IPS DF 4.7 (cell line): ENCODE results near the gene TBX15.

ENCODE experiments used
- DNase-seq: peaks from one replicate; pipeline ENCODE4 v3.0.0-alpha.2; 2013; ENCODE audit warnings: low spot score; ENCODE audit errors: extremely low read depth

Gene TBX15

DNA sequence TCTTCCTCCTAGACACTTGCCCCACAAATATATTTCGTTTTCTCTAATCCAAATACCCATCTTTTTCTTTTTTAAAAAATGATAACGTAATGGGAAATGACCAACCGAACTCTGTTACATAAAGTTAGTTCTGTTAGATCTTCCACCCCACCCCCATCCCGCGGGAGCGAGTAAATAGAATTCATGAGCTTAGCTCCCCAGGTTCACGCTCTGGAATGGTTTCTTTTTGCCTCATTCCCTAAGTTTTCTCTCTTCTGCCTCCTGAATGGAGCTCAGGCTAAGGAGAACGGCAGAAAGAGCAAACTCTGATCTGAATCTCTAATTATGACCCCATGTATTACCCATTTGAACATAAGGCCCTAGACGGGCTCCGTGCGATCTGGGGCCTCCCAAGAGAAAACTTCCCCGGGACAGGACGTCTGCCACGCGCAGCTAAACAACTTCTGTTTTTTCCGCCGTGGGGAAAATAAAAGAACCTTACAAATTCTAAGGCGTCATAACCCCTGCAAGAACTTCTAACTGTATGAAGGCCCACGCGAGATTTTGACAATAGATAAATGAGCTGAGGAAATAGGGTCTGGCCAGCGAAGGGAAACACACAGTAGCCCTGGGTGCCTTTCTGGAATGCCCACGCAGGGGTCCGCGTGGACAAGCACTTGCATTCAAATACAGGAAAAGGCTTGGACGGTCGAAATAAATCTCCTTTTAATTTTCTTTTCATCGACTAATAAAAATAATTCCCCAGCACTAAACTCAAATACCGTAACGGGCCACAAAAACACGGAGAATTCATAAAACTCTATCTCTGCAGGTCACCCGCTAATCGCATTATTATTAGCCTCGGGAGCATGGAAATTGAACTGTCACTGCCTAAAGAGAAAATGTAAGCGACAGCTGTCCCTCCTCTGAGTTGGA is 2.2 kb downstream of the TBX15 start:
- DNase-seq: no peak

DNA sequence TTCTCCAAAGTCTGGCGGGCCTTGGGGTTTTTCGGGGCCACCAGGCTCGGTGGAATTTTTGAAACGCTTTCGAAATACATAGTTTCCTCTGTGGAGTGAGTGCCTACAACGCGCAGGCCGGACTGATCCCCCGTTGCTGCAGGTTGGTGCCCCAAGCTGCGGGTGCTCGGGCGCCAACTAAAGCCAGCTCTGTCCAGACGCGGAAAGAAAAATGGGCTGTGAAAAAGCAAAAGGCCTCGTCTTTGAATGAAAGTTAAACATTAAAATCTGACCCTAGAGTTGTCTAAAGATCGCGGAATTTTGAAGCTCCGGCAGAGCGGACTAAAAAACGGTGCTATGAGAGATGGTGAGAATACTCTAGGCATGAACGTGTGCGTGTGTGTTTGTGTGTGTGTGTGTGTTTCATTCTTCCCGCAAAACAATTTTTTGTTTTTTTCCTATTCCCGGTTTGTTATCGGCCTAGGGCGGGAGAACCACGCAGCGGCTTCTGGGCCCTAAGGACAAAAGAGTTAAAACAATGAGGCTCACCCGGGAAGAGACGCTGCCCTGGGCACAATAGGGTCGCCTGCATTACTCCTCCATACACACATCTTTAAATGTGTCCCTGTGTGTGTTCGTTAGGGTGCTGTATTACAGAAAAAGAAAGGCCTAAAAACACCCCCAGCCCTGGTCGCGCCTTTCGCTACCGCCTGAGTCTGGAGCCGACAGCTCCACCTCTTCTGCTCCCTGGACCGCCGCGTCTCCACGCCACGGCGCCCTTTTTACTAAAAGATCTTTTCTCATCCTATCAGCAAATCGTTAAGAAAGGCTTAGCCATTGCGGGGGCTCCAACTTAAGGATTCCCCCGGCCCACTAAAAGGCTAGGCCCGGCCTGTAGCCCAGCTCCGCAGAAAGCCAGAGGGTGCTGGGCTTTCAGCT is 3.2 kb downstream of the TBX15 start:
- no peak for DNase-seq

DNA sequence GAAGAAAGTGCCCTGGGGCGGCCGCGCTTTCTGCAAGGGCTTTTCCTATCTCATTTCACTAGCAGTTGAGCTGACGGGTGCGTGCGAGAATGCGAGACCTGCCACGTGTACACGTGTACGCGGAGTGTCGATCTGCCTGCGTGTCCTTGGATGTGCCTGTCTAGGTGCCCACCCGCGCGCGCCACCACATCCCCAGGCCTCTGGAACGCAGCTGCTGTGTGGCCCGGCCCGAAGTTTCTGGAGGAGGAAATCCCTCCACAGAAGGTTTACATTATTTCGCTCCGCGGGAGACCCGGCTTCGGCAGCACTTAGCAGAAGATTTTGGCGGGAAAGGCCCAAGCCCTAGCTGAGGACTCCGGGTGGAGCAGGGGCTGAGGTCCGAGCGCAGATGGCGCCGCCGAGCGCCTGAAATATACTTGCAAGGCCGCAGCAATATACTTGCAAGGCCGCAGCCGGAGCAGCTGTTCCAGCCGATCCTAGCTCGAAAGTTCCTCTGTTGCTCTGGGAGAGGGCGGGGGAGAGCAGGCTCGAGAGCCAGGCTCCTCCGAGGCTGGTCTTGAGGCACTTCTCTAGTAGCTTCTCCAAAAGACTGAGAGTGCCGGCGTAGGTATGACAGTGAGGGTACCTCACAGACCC is 3.9 kb downstream of the TBX15 start:
- DNase-seq: no peak

DNA sequence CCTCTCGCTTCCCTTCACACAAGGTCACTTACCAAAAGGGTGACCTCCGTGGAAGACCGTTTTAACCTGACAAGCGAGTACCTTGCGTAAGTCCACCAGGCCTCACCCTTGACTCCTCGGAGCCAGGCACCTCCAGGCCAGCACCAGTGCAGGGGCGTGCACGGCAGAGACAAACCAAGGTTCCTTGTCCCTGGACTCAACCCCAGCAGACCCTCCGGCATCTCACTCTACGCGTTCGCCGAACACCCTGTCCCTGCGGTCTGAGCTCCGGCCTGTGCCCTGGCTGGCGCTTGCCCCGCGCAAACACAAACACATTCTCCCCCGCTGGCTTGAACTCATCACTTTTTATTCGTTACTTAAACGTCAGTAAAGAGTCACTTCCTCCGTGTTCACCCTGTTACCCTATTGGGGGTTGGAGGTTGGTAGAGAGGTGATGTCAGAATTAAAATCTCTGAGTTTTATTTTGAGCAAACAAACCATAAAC is 4.5 kb downstream of the TBX15 start:
- no peak for DNase-seq

DNA sequence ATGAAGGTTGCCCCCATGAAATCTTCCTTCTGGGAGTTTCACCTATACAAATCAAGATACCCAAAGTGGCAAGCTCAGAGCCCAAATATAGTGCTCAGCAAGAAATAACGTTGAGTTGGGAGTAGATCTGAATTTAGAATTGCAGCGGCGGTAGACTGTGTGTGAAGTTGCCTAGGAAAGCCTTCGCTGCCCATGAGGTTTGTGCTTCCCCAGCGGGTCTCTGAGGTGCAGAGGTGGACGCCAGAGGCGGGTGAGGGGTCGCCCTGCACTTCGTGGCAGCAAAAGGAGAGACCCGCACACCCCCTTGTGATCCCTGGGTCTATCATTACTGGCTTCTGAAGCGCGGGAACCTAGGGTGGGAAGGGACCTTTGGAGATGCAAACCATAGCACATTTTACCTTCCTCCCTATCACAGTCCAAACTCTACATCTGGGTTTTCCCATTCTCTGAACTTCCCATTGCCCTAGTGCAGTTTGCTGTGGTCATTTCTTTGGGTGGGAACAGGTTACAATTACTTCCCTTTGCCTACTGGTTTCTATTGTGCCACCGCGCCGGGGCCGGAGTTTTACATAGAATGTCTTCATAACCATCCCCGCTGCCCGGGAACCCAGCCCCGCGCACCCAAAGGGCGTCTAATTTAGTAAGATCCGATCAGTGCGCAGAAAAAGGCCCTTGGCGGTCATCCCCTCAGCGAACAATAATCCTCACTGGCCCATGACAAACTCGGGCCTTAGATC is 5.2 kb downstream of the TBX15 start:
- DNase-seq: no peak

DNA sequence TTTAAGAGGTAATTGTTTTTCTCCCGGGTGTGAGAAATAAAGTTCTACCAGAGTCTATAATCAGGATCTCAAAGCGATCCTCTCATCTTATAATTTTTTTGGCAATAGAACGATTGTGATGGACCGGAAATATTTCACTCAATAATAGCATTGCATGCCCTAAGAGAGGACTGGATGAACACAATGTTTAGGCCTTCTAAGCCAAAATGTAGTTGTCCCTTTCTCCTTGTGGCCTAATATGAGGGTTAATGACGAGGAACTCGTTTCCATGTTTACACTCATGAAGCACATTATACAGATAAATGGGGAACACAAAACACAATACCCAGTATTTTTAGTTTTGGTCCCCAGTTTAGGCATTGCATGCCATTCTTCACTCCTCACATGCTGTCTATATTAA is 5.9 kb downstream of the TBX15 start:
- DNase-seq: no peak

DNA sequence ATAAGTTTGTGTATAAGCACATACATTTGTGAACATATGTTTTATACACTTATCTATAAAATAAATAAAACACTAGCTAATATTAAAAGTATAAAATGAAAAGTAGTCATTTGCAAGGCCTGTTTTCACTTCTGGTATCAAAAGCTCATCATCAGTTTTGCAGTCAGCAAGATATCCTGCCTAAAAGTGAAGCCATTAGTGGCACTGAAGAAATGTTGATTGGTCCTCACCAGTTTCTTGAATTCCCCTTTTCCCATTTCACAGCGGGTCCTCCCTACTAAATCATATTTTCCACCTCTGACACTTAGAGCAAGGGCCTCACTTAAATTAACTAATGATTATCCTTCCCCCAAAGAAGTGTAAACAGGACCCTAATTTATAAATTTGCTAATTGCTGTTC is 6.7 kb downstream of the TBX15 start:
- DNase-seq: no peak

DNA sequence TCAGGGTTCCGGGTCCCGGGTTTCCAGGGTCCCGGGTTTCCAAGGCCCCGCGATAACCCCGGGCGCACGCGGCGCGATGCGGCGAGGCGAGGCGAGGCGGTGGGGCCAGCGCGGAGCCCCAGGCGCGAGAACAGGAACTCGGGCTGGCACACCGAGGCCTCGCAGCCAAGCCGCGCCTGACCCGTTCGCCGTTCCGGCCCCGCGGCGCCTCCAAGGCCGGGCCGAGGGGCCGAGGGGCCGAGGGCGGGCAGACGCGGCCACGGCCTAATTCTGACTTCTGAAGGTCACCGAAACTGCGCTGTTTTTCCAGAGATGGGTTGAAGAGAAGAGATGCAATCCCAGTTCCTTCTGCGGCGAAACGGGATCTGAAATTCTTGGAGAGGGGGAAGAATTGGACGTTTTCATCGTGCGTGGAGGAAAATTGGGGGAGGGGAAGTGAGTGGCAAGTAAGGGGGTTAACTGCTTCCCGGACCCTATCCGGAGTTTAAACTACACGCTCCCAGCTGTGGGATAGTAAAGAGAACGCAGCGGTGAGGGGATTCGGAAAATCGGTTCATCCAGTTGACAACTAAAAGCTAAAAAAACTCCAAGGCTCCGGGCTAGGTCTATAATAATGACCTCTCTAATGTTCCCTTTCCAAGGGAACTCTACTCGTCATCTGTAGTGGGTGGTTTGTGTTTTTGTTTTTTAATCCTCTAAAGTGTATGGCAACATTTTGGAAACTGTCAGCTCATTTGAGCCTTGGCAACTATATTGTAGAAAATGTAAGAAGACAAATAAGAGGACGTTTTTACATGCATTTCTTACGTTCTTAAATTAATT is 8.2 kb downstream of the TBX15 start:
- no peak for DNase-seq

DNA sequence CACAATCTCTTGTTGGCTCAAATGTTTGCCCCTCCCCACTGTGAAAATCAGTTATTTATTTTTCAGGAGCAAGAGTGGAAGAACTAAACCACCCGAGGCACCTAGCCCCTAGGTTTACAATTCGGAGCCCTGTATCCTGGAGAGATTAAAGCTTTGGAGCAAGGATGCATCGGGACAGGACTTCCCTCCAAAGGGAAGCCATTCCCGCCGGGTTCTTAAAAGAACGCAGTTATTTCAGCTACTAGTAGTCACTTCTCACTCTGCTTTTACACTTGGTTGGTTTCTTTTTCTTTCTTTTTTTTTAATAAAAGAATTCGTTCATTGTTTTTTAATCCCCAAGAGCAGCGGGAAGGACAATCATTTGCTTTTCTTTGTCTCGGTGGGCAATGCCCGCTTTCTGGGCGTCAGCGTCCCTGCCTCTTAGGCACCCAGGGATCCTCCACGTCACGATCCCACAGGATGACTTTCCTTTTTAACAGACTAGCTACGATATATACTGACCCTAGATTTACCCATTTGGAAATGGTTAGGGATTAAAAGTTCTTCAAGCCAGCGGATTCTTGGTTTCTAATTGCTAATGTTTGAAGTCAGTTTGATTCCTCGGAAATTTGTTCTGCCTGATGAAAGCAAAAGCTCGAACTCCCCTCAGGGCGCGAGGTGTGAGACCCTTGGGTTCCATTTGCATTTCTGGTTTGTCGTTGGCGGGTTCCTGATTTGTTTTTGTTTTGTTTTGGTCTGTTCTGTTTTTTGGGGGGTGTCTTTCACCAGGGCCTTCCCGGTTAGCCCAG is 9.0 kb downstream of the TBX15 start:
- DNase-seq: no peak

DNA sequence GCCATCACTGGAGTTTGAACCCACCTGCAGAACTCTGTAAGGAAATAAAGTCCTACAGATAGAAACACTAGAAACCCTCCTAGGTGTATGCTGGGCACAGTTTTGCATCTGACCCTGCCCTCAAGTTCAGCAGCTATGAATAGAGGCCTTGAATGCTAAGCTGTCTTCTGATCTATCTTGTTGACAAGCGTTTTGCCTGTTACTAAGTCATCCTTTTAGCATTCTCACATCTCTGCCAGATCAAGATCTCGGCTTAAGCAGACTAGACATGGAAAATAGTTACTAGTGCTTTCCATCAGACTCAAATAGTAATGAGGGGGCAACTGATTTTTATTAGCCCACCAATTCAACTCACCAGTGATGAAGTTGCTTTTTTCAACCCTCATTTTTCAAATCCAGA is 10.5 kb downstream of the TBX15 start:
- no peak for DNase-seq

DNA sequence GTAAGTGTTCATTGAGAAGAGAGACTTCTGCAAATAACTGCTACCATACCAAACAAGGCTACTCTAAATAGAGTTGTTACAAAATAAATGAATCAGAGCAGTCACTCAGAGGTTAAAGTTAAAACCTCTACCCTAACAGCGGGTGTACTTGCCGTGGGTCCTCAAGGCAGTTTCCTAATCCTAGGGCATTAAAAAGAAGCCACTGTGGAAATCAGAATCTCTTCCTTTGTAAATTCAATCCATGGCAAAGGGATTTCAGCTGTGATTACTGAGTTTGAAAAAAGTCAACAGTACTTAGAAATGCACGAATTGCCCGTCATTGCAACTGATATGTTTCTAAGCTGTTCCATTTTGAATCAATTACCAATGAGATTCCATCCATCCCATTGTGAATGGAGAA is 13.5 kb downstream of the TBX15 start:
- no peak for DNase-seq

DNA sequence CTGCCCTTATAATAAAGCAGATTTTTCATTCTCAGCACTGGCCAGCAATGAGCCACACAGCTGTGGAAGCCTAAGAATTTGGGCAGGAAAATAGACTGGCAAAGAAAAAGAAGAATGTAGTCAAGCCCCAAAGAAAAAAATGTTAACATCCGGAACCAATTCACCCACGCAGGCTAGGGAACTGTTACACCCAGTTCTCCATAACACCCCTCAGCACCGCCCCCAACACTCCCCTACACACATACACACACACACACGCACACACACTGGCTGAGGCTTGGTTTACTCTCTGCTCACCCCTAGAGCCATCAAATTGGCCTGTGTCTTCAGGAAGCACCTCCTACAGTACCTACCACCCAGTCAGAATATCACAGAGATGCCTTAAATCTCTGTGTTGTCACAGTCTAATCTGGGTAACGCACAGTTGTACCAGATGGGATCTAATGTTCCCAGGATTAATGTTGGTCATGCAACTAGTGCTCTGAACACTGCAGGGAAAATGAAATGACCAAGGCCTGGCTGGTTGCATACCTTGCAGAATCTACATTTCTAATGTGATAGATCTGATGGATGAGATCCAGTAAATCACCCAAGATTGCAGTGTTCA is 14.5 kb downstream of the TBX15 start:
- no peak for DNase-seq

DNA sequence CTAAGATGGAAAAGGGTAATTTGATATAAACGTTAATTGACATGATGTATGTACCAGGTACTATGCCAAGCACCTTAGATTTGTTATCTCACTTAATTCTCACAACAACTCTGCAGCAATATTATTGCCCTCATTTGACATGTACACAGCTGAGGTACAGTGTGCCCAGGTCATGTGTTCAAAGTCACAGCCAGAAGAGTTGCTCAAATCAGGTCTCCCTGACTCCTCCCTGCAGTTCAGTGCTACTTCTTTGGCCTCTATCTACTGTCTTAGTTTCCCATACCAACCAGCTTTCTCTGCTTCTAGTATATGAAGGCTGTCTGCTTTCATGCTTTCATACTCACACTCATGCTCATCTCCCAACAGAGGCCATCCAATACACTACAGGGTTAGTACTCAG is 15.1 kb downstream of the TBX15 start:
- DNase-seq: no peak

DNA sequence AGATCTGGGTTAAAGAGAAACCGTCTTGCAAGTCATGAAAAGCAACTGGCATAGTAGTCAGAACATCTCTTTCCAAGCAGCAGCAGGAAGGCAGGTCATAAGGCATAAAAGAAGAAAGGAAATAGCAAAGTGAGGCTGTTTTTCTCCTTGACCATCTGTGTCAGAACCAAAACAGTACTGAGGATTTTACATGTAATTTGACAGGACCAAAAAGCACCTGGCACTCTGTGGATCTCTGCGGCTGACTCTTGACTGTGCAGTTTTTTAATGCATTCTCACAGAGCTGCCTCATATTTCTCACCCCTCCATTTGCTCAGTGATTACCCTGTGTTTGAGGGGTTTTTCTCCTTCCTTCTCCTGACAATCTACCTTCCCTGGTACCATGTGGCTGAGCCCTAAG is 17.7 kb downstream of the TBX15 start:
- DNase-seq: no peak

DNA sequence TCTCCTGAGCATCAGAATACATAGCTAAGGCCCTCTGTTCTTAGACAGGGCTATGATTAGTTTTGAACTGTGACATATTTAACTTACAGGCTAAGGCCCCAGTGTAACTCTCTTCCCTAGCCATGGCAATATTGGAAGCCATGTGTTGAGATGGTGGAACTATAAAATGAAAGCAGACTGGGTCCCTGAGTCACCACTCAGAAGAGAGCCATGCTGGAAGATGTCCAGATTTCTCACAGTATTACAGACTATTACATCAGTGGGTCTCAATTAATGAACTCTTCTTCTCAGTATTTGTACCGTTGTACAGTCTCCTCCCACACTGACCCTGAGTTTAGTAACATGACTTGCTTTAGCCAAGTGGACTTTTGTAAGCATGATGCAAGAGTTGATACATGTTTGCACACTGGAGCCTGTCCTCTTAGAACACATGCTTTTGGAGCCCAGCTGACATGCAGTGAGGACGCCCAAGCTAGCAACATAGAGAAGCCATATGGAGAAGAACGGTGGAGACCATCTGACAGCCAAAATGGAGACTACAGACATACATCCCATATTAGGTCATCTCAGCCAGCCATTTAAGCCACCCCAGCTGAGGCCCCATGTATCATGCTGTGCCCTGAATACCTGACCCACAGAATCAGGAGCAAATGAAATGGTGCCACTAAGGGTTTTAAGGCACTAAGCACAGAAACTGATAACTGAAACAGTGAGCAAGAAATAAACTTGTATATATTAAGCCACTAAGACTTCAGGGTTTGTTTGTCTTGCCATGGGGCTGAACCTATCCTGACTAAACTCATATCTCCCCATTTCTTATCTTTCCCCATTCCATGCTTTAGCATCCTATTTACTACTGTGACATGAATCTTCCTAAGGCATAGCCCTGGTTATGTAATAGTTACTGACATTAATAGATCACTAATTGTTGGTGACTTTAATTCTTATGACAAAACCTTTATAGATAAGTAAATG is 24.4 kb downstream of the TBX15 start:
- DNase-seq: no peak

DNA sequence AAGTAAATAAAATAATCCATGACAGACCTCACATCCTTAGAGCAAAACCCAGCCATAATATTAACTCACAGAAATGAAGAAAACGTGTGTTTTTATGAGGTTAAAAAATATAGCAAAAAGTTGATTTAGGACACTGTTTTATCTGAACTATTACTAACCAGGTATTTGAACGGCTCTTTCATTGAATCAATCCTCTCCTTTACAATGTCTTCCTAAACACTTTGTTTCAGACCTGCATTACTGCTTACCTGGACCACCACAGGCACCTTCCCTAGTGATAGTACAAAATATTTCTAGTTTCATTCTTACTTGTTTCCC is 25.0 kb downstream of the TBX15 start:
- no peak for DNase-seq

DNA sequence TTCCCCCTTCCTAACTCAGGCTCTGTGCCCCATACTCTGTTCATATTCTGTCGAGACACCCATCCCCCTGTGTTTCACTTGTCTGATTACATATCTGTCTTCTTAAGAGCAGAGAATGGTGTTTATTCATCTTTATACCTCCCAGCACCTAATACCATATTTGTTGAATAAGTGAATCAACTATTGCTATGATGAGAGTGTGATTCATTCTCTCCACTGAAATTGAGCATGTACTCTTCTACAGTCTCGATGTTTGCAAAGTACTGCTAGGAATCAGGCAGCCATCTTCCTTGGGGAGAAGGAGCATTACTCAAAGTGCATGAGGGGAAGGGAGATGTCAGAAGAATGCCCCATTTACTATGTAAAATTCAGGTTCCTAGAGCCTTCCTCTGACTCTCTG is 27.0 kb downstream of the TBX15 start:
- no peak for DNase-seq

DNA sequence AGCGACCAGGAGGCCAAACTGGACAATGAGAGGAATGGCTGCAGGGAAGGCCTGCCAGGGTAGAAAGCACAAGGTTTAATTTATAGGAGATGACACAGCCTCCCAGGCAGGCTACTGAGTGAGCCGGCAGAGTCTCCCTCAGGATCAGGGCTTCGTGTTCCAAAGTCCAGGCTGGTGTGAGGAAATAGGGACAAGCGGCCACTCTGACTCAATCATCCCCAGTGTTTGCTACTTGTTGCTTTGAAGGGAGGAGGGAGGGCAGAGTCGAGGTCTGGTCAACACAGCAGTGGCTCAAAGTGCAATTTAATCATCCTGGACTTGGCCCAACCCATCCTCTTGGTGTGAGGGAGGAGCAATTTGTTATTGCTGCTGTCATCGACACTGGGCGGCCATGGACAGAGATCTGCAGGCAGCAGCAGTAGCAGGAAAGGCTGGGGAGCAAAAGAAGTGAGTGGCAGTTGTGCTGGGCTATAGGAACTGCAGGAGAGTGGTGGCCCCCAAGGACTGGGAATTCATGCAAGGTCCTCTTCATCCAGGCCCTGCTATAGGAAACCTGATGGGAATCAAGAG is 27.5 kb downstream of the TBX15 start:
- DNase-seq: no peak
